Ammon's horn (tissue), 1 donor: ENCODE measurements around the gene GRB14.
"Not testable (repeated sequence)": the region's sequence is repeated elsewhere in the genome, so short reads cannot be mapped to it uniquely, and the experiment has no call there.

Source experiments
- DNase-seq: peaks from one replicate; pipeline ENCODE4 v3.0.0-alpha.2; 2016; ENCODE audit warnings: low spot score

Gene GRB14

GRCh38 chr2:164495491-164496223, 125.6 kb downstream of the GRB14 start:
- peak; percentile 91 for DNase-seq

- DNase-seq = no peak
These were observed 135.7 kb downstream of the GRB14 start for GRCh38 chr2:164485541-164485940.

- DNase-seq = peak; percentile 84
These were observed 141.8 kb downstream of the GRB14 start for GRCh38 chr2:164479460-164479859.

GRCh38 chr2:164478205-164478604, 143.1 kb downstream of the GRB14 start:
- no peak for DNase-seq

GRCh38 chr2:164474873-164475272, 146.4 kb downstream of the GRB14 start:
- DNase-seq = no peak

- no peak for DNase-seq
These were observed 148.3 kb downstream of the GRB14 start for GRCh38 chr2:164473021-164473420.

GRCh38 chr2:164465047-164465446, 156.2 kb downstream of the GRB14 start:
- not testable (repeated sequence) for DNase-seq

GRCh38 chr2:164464376-164464775, 156.9 kb downstream of the GRB14 start:
- no peak for DNase-seq

- DNase-seq = no peak
These were observed 162.5 kb downstream of the GRB14 start for GRCh38 chr2:164458792-164459191.

- no peak for DNase-seq
These were observed 164.0 kb downstream of the GRB14 start for GRCh38 chr2:164457271-164457670.

GRCh38 chr2:164456619-164457018, 164.7 kb downstream of the GRB14 start:
- DNase-seq = no peak

GRCh38 chr2:164453656-164454305, 167.5 kb downstream of the GRB14 start:
- DNase-seq = no peak

- no peak for DNase-seq
These were observed 171.0 kb downstream of the GRB14 start for GRCh38 chr2:164450278-164450677.

- no peak for DNase-seq
These were observed 171.6 kb downstream of the GRB14 start for GRCh38 chr2:164449706-164450105.

GRCh38 chr2:164447660-164448059, 173.6 kb downstream of the GRB14 start:
- no peak for DNase-seq
